Gastroesophageal sphincter (tissue), 4 donors: ENCODE measurements around the gene CLEC18C. TPM values are rescaled to one million over a fixed set of nuclear protein-coding genes. Genes with fewer than 3 reads are reported as not detected.

Experiments
- ATAC-seq: fragments of 150-250 bp; one replicate; pipeline ENCODE4 v1.9.1; 2016; ENCODE audit warnings: mild to moderate bottlenecking, moderate library complexity
- H3K27ac ChIP-seq, 4 donors: fragments of 200-600 bp; sonication (generic) in 3 of 4; 1 replicate in 3 of 4; 2 replicates in 1 of 4; pipeline ENCODE4 v1.5.1; 2016 to 2019
- H3K27me3 ChIP-seq: fragments of 200-600 bp; sonication (generic); one replicate; pipeline ENCODE4 v1.5.1; 2019
- H3K36me3 ChIP-seq, 2 donors: fragments of 200-600 bp; sonication (generic); one replicate each; pipeline ENCODE4 v1.5.1; 2019; ENCODE audit warnings: control low read depth in 1 of 2
- H3K4me1 ChIP-seq, 3 donors: fragments of 200-600 bp; sonication (generic); 1 replicate in 2 of 3; 2 replicates in 1 of 3; pipeline ENCODE4 v1.5.1; 2016 to 2019; ENCODE audit warnings: control low read depth in 2 of 3
- H3K4me3 ChIP-seq, 2 donors: fragments of 200-600 bp; sonication (generic); one replicate each; pipeline ENCODE4 v1.5.1; 2019; ENCODE audit warnings: mild to moderate bottlenecking in 1 of 2, moderate library complexity in 1 of 2
- H3K9me3 ChIP-seq, 3 donors: fragments of 200-600 bp; sonication (generic); one replicate each; pipeline ENCODE4 v1.5.1; 2017 to 2019; ENCODE audit warnings: control low read depth in 2 of 3
- EP300 ChIP-seq: sonication (generic); formaldehyde crosslinking; IDR thresholded peaks from one replicate; pipeline ENCODE4 v1.6.1; 2017; ENCODE audit warnings: antibody characterized with exemption, mild to moderate bottlenecking
- POLR2A ChIP-seq, 2 donors: fragments of 450-650 bp; IDR thresholded peaks; one replicate each; pipeline ENCODE4 v1.6.1; 2017; ENCODE audit warnings: antibody characterized with exemption in 2 of 2, mild to moderate bottlenecking in 2 of 2, moderate library complexity in 1 of 2
- POLR2AphosphoS5 ChIP-seq: sonication (generic); formaldehyde crosslinking; IDR thresholded peaks from one replicate; pipeline ENCODE4 v1.6.1; 2017; ENCODE audit warnings: antibody characterized with exemption
- WGBS, 2 donors: methylation state at CpG; one replicate each; pipeline ENCODE4 v1.1.5; 2018; ENCODE audit warnings: low coverage in 1 of 2; 5-methylcytosine and 5-hydroxymethylcytosine counted together
- total RNA-seq, 4 donors: library from RNA; depleted of rRNA; stranded (reverse); fragments of >200 nt; gene quantifications; one replicate each; pipeline ENCODE4 v1.1.0, GENCODE V29; 2016
- TF ChIP-seq, protein P1 (sequence below), 4 experiments: fragments of 200-600 bp in 2 of 4; fragments of 450-650 bp in 2 of 4; sonication (generic) in 1 of 4; IDR thresholded peaks; one replicate each; pipeline ENCODE4 v1.5.1; 2017 to 2019; ENCODE audit warnings: antibody characterized with exemption in 4 of 4, mild to moderate bottlenecking in 2 of 4, moderate library complexity in 2 of 4

CLEC18C gene
- total RNA-seq, 4 donors from 2014 or later = not detected

DNA sequence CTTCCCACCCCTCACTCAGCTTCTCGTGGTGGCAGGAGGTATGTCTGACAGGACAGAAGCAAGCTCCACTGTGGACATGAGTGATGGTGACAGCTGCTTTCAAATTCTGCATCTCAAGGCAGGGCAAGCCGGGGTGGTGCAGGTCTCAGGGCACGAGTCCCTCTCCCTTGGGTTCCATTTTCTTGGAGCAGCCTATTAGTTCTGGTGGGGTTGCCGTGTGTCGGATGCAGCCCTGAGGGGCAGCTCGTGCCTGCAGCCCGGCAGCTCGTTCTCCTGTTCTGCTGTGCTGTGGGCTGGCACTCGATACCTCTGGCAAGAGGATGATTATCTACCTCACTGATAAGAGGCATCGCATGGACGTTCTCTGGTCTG, 16.5 kb upstream of the CLEC18C start:
- H3K27me3 ChIP-seq = no peaks in the 10 kb centered on the region
- peaks cover 0 to 100% of the 10 kb centered on the region in 2 donors for H3K36me3 ChIP-seq
- no peak for ATAC-seq
- TF ChIP-seq, protein P1, sequence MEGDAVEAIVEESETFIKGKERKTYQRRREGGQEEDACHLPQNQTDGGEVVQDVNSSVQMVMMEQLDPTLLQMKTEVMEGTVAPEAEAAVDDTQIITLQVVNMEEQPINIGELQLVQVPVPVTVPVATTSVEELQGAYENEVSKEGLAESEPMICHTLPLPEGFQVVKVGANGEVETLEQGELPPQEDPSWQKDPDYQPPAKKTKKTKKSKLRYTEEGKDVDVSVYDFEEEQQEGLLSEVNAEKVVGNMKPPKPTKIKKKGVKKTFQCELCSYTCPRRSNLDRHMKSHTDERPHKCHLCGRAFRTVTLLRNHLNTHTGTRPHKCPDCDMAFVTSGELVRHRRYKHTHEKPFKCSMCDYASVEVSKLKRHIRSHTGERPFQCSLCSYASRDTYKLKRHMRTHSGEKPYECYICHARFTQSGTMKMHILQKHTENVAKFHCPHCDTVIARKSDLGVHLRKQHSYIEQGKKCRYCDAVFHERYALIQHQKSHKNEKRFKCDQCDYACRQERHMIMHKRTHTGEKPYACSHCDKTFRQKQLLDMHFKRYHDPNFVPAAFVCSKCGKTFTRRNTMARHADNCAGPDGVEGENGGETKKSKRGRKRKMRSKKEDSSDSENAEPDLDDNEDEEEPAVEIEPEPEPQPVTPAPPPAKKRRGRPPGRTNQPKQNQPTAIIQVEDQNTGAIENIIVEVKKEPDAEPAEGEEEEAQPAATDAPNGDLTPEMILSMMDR (IDR thresholded peaks at IDR 0.05) = no peak
- TF ChIP-seq POLR2AphosphoS5 (no peak), EP300 (no peak), POLR2A (IDR thresholded peaks at IDR 0.05) (no peak)
- H3K4me1 ChIP-seq = no peaks in the 10 kb centered on the region
- 63 to 83% methylated on average over 4 to 5 of the region's 11 CpGs for WGBS, 2 donors
- no peak overlapping the region for H3K27ac ChIP-seq
- no peaks in the 10 kb centered on the region for H3K9me3 ChIP-seq
- no peak overlapping the region for H3K4me3 ChIP-seq

DNA sequence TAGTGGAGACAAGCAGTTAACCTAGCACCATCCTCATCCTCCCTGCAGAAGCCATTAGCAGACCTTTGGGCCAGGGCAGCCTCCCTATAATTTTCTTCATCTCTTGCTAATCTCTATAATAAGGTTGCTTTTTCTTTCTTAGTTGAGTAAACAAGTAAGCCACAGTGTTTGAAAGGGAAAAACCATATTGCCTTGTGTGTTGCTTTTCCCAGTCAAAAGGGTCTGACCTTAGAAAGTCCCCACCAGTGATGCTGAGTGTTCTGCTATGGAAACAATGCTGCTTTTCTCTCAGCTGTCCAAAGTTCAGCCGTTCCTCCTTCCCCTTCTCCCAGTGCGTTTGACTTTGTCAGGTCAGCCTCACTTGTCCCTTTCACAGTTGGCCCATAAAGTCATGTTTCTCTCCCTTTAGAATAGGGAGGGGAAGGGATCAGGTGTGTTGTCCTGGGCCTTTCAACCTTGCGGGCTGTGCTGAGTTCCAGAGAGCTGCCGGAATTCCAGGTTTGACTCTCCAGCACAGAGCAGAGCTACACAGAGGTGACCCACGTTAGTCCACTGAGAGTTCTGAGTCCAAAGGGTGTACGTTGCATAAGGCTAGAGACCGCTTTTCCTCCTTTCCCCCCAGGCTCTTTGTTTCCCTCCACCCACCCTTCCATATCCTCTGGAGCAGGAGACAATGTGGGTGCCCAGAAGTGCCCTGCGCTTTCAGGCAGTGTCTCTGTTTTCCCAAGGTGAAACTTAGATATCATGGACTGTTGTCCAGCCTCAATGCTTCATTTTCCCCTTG, 15.9 kb upstream of the CLEC18C start:
- H3K27ac ChIP-seq = no peak overlapping the region
- ATAC-seq = no peak
- H3K27me3 ChIP-seq = no peaks in the 10 kb centered on the region
- no peak overlapping the region for H3K4me3 ChIP-seq
- peaks cover 0 to 100% of the 10 kb centered on the region in 2 donors for H3K36me3 ChIP-seq
- 69 to 82% methylated on average over 5 to 7 of the region's 8 CpGs for WGBS, 2 donors
- H3K9me3 ChIP-seq = no peaks in the 10 kb centered on the region
- H3K4me1 ChIP-seq = no peaks in the 10 kb centered on the region
- TF ChIP-seq POLR2AphosphoS5 = no peak
- TF ChIP-seq, protein P1 (IDR thresholded peaks at IDR 0.05) = no peak
- no peak for TF ChIP-seq EP300
- TF ChIP-seq POLR2A (IDR thresholded peaks at IDR 0.05) = no peak

DNA sequence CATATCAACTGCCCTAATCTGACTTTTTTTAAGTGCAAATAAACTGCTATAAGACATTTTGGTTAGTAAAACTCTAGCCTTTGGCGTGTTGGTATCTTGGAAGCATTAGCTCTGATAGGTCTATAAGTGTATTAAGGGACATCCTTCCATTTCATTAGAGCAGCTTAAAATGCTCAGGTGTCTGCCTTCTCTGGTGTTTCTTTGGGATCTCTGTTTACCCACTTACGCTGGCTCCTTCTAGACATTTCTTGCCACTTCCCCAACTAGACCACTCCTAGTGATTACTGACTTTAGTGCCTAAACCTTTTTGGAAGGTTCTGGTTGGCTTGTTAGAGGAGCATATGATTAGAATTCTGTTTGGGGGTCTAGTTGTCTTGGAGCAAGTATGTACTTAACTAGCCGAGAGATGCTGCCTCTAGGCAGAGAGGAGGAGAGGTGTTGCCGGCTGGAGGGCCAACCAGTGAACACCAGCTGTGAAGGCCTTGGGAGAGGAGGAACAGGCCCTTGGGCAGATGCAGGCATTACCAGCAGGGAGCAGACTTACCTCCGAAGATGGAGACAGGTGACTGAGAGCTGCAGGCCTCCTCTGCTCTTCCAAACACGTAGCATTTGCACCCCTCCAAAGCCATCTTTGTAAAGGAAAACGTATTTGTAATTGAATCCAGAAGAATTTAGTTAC, 15.2 kb upstream of the CLEC18C start:
- no peak for ATAC-seq
- H3K36me3 ChIP-seq = peaks cover 0 to 96% of the 10 kb centered on the region in 2 donors
- no peaks in the 10 kb centered on the region for H3K27me3 ChIP-seq
- WGBS, 2 donors = 59 to 64% methylated on average over 5 to 7 of the region's 7 CpGs
- H3K27ac ChIP-seq = no peak overlapping the region
- H3K4me1 ChIP-seq = no peaks in the 10 kb centered on the region
- H3K4me3 ChIP-seq = no peak overlapping the region
- H3K9me3 ChIP-seq = no peaks in the 10 kb centered on the region
- TF ChIP-seq POLR2A (IDR thresholded peaks at IDR 0.05) = no peak
- TF ChIP-seq EP300 = no peak
- TF ChIP-seq, protein P1 (IDR thresholded peaks at IDR 0.05) = no peak
- no peak for TF ChIP-seq POLR2AphosphoS5

DNA sequence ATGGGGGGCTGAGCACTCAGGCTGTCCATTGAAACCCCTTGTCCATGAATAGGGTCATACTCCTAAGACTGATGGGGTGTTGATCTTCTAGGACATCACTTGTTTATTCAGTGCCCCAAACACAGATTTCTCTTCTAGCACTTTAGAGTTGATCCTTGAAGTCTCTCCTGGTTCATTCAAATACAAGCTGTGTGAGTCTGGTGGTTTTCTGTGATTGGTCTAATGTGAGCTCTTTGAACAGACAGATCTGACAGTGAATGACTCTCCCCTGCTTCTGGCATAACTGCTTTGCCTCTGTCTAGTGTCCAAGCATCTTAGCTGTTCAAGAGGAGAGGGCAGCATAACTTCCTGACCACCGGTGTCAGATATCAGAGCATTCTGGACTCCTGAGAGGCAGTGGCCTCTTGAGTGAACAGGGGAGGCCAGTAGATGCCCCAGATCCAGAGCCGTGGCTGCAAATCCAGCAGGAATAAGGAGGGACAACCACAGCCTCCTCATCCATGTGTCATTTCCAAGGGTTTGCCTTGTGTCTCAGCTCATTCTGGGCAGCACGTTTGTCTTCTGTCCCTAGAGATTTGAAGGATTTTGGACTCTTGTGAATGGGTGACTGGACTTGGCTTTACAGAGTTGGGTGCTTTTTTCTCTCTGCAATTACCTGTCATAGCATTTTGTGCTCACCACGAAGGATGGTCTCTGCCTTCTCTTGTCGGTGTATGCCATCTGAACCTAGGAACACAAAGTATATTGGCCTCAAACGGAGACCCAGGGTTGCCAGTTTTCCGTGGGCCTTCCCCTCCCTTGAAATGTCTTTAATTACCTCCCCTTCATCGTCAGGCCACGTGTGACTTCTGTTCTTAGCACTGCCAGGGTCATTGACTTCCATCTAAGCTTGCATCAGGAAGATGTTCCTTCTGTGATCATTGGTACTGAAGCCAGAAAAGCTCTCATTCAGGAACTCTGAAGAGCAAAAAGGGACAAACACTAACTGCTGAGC, 13.9 kb upstream of the CLEC18C start:
- no peaks in the 10 kb centered on the region for H3K9me3 ChIP-seq
- TF ChIP-seq EP300 = no peak
- no peak for TF ChIP-seq POLR2A (IDR thresholded peaks at IDR 0.05)
- TF ChIP-seq POLR2AphosphoS5 = no peak
- TF ChIP-seq, protein P1 (IDR thresholded peaks at IDR 0.05) = no peak
- peaks cover 0 to 84% of the 10 kb centered on the region in 2 donors for H3K36me3 ChIP-seq
- no peaks in the 10 kb centered on the region for H3K4me1 ChIP-seq
- H3K27me3 ChIP-seq = no peaks in the 10 kb centered on the region
- H3K27ac ChIP-seq = no peak overlapping the region
- no peak for ATAC-seq
- no peak overlapping the region for H3K4me3 ChIP-seq
- WGBS, 2 donors = 60 to 67% methylated on average over 6 to 8 of the region's 9 CpGs
